Right lung (tissue), 5 donors: ENCODE results near the gene LTB. TPM values are rescaled to one million over a fixed set of nuclear protein-coding genes. Genes with fewer than 3 reads are reported as not detected.

Experiments used
- DNase-seq, 2 donors: peaks; one replicate each; pipeline ENCODE4 v3.0.0-alpha.2; 2013
- polyA plus RNA-seq, 5 donors: library from polyadenylated mRNA; unstranded; fragments of 120-200 nt; gene quantifications; one replicate each; pipeline versions ENCODE4 v1.2.1 to v1.2.3, GENCODE V29; 2013; ENCODE audit warnings: inconsistent platforms in 1 of 5, low replicate concordance in 1 of 5; ENCODE audit not compliant: insufficient read length in 5 of 5, insufficient read depth in 1 of 5

LTB gene
- polyA plus RNA-seq, 5 donors: 2.4 to 4.7 (median 2.5) TPM

- DNase-seq: no peak
Measured at GRCh38 chr6:31576897-31577578, 5.2 kb downstream of the LTB start.

DNA sequence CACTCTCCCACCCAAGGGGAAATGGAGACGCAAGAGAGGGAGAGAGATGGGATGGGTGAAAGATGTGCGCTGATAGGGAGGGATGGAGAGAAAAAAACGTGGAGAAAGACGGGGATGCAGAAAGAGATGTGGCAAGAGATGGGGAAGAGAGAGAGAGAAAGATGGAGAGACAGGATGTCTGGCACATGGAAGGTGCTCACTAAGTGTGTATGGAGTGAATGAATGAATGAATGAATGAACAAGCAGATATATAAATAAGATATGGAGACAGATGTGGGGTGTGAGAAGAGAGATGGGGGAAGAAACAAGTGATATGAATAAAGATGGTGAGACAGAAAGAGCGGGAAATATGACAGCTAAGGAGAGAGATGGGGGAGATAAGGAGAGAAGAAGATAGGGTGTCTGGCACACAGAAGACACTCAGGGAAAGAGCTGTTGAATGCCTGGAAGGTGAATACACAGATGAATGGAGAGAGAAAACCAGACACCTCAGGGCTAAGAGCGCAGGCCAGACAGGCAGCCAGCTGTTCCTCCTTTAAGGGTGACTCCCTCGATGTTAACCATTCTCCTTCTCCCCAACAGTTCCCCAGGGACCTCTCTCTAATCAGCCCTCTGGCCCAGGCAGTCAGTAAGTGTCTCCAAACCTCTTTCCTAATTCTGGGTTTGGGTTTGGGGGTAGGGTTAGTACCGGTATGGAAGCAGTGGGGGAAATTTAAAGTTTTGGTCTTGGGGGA lies 6.1 kb downstream of the LTB start:
- DNase-seq: no peak

DNA sequence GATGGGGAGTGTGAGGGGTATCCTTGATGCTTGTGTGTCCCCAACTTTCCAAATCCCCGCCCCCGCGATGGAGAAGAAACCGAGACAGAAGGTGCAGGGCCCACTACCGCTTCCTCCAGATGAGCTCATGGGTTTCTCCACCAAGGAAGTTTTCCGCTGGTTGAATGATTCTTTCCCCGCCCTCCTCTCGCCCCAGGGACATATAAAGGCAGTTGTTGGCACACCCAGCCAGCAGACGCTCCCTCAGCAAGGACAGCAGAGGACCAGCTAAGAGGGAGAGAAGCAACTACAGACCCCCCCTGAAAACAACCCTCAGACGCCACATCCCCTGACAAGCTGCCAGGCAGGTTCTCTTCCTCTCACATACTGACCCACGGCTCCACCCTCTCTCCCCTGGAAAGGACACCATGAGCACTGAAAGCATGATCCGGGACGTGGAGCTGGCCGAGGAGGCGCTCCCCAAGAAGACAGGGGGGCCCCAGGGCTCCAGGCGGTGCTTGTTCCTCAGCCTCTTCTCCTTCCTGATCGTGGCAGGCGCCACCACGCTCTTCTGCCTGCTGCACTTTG lies 6.8 kb downstream of the LTB start, which contains the start of gene TNF:
TNF (plus strand) TSS at position 231 of the 567 bp plus-strand sequence; CDS start at position 408, 177 bp downstream.
- DNase-seq: no peak

DNA sequence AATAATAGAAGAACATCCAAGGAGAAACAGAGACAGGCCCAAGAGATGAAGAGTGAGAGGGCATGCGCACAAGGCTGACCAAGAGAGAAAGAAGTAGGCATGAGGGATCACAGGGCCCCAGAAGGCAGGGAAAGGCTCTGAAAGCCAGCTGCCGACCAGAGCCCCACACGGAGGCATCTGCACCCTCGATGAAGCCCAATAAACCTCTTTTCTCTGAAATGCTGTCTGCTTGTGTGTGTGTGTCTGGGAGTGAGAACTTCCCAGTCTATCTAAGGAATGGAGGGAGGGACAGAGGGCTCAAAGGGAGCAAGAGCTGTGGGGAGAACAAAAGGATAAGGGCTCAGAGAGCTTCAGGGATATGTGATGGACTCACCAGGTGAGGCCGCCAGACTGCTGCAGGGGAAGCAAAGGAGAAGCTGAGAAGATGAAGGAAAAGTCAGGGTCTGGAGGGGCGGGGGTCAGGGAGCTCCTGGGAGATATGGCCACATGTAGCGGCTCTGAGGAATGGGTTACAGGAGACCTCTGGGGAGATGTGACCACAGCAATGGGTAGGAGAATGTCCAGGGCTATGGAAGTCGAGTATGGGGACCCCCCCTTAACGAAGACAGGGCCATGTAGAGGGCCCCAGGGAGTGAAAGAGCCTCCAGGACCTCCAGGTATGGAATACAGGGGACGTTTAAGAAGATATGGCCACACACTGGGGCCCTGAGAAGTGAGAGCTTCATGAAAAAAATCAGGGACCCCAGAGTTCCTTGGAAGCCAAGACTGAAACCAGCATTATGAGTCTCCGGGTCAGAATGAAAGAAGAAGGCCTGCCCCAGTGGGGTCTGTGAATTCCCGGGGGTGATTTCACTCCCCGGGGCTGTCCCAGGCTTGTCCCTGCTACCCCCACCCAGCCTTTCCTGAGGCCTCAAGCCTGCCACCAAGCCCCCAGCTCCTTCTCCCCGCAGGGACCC lies 7.8 kb downstream of the LTB start:
- DNase-seq: no peak

- no peak for DNase-seq
Measured at GRCh38 chr6:31573239-31574105, 8.8 kb downstream of the LTB start.

DNA sequence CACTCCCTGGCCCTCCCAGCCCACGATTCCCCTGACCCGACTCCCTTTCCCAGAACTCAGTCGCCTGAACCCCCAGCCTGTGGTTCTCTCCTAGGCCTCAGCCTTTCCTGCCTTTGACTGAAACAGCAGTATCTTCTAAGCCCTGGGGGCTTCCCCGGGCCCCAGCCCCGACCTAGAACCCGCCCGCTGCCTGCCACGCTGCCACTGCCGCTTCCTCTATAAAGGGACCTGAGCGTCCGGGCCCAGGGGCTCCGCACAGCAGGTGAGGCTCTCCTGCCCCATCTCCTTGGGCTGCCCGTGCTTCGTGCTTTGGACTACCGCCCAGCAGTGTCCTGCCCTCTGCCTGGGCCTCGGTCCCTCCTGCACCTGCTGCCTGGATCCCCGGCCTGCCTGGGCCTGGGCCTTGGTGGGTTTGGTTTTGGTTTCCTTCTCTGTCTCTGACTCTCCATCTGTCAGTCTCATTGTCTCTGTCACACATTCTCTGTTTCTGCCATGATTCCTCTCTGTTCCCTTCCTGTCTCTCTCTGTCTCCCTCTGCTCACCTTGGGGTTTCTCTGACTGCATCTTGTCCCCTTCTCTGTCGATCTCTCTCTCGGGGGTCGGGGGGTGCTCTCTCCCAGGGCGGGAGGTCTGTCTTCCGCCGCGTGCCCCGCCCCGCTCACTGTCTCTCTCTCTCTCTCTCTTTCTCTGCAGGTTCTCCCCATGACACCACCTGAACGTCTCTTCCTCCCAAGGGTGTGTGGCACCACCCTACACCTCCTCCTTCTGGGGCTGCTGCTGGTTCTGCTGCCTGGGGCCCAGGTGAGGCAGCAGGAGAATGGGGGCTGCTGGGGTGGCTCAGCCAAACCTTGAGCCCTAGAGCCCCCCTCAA lies 9.9 kb downstream of the LTB start, which contains the start of gene LTA:
LTA (plus strand) TSS at position 249 of the 871 bp plus-strand sequence; CDS start at position 703, 454 bp downstream.
- no peak for DNase-seq

- DNase-seq: no peak
Measured at GRCh38 chr6:31569861-31570536, 12.2 kb downstream of the LTB start.

DNA sequence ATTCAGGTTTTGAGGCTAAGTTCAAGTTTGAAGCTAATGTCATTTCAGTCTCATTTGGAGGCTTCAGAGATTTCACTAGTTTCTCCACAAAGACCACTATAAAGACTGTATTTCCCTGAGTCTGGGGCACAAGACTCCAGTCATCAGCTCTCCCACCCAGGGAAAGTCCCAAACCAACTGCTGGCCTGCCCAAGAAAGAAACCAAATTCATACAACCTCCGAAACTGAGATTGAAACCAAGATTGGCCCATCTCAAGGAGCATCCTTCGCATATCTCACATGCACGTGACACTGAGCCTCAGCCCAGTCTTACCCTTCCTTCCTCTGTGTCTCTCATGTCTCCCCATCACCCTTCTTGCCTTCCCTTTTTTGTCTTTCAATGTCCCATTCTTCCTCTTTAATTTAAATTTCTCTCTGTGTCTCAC lies 13.7 kb downstream of the LTB start:
- DNase-seq: no peak

DNA sequence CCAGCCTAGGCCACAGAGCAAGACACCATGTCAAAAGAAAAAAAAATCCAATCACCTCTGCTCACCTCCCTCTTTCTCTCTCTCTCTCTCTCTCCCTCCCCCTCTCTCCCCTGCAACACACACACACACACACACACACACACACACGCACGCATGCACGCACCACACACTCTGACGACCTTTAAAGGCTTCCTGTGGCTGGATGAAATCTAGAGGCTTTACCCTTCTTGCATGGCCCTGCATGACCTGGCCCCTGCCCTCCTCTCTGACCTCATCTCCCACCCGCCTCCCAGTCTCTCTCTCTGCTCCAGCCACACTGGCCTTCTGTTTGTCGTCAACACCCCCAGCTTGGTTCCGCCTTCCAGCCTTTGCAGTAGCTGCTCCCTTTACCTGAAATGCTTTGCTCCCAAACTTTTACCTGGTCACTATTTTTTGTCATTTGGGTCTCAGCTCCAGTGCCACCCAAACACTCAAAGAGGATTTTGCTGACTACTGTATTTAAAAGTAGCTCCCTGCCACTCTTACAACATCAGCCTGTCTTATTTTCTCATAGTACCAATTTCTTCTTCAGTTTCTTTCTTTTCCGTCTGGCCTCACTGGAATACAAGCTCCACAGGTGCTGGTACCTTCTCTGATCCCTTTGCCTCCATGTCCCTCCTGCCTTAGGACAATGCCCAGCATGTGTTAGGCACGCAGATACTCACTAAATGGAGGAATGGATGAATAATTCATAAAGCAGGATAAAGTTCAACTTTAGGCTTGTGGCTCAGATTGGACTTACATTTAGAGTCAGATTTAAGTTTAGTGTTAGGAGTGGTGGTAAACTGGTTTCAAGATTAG lies 14.5 kb downstream of the LTB start:
- no peak for DNase-seq

- DNase-seq: no peak
Measured at GRCh38 chr6:31560697-31561058, 21.5 kb downstream of the LTB start.

DNA sequence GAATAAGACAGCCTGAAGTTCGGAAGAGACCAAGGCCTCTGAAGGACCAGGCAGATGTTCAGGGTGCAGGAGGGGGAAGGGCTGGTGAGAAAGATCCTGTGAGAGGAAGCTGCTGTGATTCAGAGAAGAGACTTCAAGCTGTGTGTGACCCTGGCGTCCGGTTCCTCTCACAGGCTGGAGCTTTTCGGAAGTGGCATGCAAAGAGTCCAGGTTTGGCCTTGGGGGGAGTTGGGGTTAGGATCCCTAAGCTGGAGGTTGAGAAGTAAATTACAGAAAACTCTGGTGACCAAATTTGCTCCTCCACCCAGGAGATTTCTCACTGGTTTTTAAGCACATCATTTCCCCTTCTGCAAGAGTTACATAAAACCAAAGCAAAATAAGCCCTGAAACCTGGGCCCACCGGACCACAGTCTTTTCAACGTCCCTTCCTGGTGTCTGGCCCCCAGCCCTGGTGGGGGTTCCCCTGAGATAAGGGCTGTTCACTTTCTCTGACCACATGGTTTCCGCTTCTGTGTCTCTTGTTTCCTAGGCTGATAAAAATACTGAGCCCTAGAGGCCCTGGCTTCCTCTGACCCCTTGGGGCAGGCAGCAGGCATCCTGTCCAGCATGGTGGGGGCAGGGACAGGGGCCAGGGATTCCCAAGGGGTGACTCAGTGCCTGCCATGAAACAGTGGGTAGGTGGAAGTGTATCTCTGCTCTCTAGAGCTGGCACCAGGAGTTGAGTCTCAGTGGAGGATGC lies 22.1 kb downstream of the LTB start:
- DNase-seq: peak in 1 of 2 donors; percentile 38

DNA sequence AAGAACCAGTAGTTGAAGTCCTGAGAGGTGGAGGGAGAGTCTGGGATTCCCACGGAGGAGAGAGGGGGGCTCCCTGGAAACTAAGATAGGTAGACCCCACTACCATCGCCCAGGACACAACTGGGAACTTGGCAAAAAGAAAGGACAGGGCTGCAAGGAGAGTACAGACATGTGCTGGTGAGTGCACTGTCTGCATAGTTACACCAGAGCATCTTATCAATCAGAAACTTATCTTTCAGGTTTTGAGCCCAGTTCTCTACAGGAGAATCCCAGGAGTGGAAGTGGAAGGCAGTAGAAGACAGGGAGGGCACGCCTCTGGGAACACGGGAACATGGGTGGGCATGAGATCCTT lies 22.6 kb downstream of the LTB start:
- no peak for DNase-seq

DNA sequence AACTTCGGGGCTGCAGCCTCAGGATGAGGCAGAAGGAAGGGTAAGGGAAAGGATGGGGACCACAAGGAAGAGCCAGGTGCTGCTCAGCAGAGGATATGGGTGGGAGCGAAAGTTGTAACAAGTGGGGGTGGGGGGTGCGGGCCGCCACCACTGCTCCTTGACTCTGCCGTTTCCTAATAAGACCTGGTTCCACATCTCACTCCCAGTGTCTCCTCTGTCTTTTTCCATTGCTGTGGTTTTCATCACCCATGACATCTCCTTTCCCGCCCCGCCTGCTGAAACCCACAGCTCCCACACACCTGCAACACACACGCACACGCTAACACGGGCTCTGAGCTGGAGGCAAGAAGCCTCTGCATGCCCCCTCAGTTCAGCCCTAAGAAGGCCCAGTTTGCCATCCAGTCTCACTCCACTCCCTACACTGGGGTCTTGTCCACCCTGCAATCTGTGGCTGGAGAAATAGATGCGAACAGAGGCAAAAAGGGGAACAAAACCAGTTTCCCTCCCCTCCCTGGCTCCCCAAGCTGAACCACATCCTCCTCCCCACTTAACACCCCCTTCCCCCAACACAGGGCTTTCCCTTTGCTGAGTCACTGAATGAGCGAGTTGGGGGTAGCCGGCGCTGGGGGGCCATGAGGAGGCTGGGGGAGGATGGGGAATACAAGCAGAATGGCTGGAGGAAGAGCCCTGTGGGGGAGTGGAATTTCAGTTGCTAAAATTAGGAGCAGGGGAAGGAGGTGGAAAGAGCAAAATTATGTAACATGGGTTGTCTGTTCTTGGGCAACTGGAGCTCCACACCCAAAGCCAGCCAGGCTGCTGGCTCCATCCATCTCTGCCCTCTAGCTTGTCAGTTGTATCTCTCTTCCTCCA lies 23.4 kb downstream of the LTB start:
- DNase-seq: no peak

DNA sequence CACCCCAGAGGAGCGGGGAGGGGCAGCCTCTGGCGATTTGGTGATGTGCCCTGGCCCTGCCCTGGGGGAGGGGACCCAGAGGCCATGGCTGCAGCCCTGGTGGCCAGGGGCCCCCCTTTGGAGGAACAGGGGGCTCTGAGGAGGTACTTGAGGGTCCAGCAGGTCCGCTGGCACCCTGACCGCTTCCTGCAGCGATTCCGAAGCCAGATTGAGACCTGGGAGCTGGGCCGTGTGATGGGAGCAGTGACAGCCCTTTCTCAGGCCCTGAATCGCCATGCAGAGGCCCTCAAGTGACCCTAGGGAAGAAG lies 24.0 kb downstream of the LTB start:
- DNase-seq: no peak

- DNase-seq: no peak
Measured at GRCh38 chr6:31557443-31558317, 24.5 kb downstream of the LTB start.

GRCh38 chr6:31556307-31556706 lies 25.9 kb downstream of the LTB start:
- no peak for DNase-seq
